ENCODE results near the gene B3GNT2.
"Not testable (repeated sequence)": the region's sequence is repeated elsewhere in the genome, so short reads cannot be mapped to it uniquely, and the experiment has no call there.

The B3GNT2 gene

GRCh38 chr2:62185475-62186155 lies 10.3 kb upstream of the B3GNT2 start:
- no peak for DNase-seq (ENCODE audit: low spot score)

- no peak for DNase-seq (ENCODE audit: low spot score)
Observed at GRCh38 chr2:62186156-62186905, 9.6 kb upstream of the B3GNT2 start.

- no peak for DNase-seq (ENCODE audit: low spot score)
Observed at GRCh38 chr2:62187246-62187645, 8.7 kb upstream of the B3GNT2 start.

GRCh38 chr2:62188416-62188815 lies 7.5 kb upstream of the B3GNT2 start:
- no peak for DNase-seq (ENCODE audit: low spot score)

- DNase-seq (ENCODE audit: low spot score) = no peak
Observed at GRCh38 chr2:62189196-62189595, 6.7 kb upstream of the B3GNT2 start.

GRCh38 chr2:62192811-62193210 lies 3.1 kb upstream of the B3GNT2 start:
- no peak for DNase-seq (ENCODE audit: low spot score)

GRCh38 chr2:62194558-62195420 lies 1.1 kb upstream of the B3GNT2 start:
- no peak for DNase-seq (ENCODE audit: low spot score)

- DNase-seq (ENCODE audit: low spot score) = peak; percentile 82
Observed at GRCh38 chr2:62196278-62196901, 475 bp downstream of the B3GNT2 start.

- peak; percentile 69 for DNase-seq (ENCODE audit: low spot score)
Observed at GRCh38 chr2:62197011-62197924, 1.4 kb downstream of the B3GNT2 start.

GRCh38 chr2:62197925-62198633 lies 2.2 kb downstream of the B3GNT2 start:
- no peak for DNase-seq (ENCODE audit: low spot score)

- DNase-seq (ENCODE audit: low spot score) = not testable (repeated sequence)
Observed at GRCh38 chr2:62198854-62199253, 2.9 kb downstream of the B3GNT2 start.

- no peak for DNase-seq (ENCODE audit: low spot score)
Observed at GRCh38 chr2:62199392-62200125, 3.6 kb downstream of the B3GNT2 start.

- DNase-seq (ENCODE audit: low spot score) = no peak
Observed at GRCh38 chr2:62200291-62200841, 4.5 kb downstream of the B3GNT2 start.

GRCh38 chr2:62200868-62201267 lies 5.0 kb downstream of the B3GNT2 start:
- no peak for DNase-seq (ENCODE audit: low spot score)

- DNase-seq (ENCODE audit: low spot score) = no peak
Observed at GRCh38 chr2:62201307-62201706, 5.4 kb downstream of the B3GNT2 start.

GRCh38 chr2:62202019-62202722 lies 6.3 kb downstream of the B3GNT2 start:
- DNase-seq (ENCODE audit: low spot score) = no peak

- no peak for DNase-seq (ENCODE audit: low spot score)
Observed at GRCh38 chr2:62202729-62203128, 6.8 kb downstream of the B3GNT2 start.

- no peak for DNase-seq (ENCODE audit: low spot score)
Observed at GRCh38 chr2:62203459-62203858, 7.5 kb downstream of the B3GNT2 start.

- DNase-seq (ENCODE audit: low spot score) = no peak
Observed at GRCh38 chr2:62204998-62205496, 9.1 kb downstream of the B3GNT2 start.

All from iPS-NIHi11 (cell line).